HG03159 (cell line): Measurements from ENCODE around the gene SRP14.
A peak's percentile ranks its signal among the peaks of the same experiment; 100 is the strongest.

Source experiments
- ATAC-seq: cut with Tn5 transposase; IDR thresholded peaks from one replicate; pipeline ENCODE4 v1.9.1; 2021; ENCODE audit warnings: mild to moderate bottlenecking, moderate library complexity; ENCODE audit not compliant: unreplicated experiment

SRP14 gene

DNA sequence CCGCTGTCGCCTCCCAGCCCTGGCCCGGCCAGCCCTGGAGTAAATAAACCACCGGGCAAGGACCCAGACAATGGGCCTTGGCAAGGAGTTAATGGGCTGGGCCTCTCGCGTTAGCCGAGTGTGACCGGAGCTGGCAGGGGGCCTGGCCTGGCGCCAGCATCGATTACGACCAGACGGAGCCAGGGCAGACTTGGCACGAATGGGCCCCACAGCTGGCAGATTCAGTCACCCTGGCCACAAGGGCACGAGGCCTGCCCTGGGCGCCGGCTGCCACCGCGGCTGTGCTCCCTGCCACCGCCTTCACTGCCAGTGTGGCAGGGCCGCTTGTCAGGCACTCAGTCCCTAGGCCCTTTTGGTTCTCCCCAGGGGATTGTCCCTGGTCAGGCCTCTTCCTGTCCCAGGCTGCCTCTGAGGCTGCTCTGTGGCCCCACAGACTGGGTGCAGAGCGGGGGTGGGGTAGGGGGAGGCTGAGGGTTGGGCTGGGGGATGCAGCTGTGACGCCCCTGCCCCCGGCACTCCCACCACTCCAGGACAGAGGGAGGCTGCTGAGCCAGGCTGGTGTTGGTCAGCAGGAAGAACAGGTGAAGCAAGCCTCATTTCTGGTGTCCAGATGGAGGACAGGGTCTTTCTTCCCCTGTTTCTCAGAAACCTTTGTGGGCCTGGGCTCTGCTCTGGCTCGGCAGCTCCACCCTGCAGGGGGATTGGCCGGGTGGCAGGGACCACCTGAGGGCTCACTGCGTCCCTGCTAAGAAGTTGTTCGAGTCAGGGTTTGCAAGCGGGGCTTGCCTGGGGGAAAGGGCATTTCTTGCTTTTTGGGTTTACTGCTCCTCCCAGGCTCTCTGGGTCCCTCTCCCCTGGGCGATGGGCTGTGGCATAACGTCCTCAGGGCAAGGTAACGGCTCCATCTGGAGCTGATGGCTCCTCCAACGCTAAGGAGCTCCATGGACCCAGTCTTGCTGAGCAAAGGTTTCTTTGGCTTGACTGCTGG, 30.5 kb upstream of the SRP14 start:
- peak; percentile 38 for ATAC-seq

- no peak for ATAC-seq
Measured at GRCh38 chr15:40067921-40068624, 29.1 kb upstream of the SRP14 start.

DNA sequence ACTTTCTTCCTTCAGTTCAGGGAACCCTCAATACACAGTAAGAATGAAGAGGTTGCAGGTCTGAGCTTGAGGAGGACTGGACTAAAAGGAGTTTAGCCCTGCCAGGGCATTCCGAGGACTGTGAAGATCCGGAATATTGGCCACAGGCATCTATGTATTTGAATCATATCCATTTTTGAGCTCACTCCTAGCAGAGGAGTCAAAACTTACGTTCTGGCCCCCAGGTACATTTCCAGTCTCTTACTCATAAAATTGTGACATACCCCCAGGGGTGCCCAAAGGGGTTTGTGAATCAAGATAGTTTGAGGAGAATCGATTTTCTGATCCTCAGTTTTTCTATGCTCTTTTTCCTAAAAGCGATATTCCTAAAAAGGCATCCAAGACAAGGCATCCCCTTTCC, 27.6 kb upstream of the SRP14 start:
- no peak for ATAC-seq

- no peak for ATAC-seq
Measured at GRCh38 chr15:40065166-40065565, 26.2 kb upstream of the SRP14 start.

DNA sequence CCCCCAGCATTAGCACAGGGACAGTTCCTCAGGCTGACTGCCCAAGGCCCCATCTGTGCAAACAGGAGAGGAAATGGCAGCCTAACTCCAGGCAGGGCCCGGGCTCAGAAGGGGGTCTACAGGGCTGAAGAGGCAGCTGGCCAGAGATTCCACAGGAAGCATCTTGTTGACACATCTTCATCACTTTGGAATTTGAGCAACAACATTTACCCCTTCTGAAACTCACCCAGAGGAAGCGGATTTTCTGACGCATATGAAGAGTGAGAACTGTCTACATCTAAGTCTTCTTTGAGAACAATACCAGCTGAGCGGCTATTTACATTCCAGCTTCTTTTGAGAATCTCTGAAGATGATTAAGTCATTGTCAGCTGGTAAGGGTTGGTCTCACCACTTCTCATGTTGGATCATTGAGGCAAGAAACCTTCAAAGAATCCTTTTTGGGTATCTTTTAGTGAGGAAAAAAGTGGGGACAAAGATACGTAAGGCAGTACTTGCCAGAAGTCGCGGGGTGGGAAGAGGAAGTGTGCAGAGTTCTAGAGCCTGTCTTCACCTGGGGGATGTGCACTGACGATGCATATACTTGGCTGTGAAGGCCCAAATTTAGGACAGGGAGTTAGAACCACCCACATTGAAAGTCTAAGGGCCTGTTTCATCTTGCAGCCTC, 25.4 kb upstream of the SRP14 start:
- no peak for ATAC-seq

DNA sequence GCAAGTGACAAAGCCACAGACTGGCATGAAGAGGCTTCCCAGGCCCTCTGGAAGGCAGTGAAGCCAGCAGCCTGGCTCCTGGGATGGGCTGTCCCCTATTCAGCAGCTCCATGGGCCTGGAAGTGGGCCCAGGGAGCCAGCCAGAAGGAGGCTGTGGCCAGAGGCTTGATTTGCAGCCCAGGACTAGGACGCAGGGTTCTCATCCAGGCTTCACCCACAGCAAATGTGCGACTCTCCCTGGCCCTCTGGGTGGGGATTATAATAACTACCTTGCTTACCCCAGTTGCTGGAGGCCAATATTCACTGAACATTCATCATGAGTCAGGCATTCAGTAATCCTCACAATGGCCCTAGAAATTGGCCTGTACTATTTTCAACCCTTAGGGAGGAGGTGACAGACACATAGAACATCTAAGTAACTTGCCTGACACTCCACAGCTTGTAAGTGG, 24.6 kb upstream of the SRP14 start:
- no peak for ATAC-seq

GRCh38 chr15:40062816-40063562, 24.0 kb upstream of the SRP14 start:
- ATAC-seq, result no peak

GRCh38 chr15:40061212-40061901, 22.4 kb upstream of the SRP14 start:
- no peak for ATAC-seq

GRCh38 chr15:40060236-40060961, 21.4 kb upstream of the SRP14 start:
- no peak for ATAC-seq

GRCh38 chr15:40059821-40060220, 20.8 kb upstream of the SRP14 start:
- ATAC-seq, result no peak

- no peak for ATAC-seq
Measured at GRCh38 chr15:40058476-40059140, 19.6 kb upstream of the SRP14 start.

- no peak for ATAC-seq
Measured at GRCh38 chr15:40055576-40056293, 16.8 kb upstream of the SRP14 start.

DNA sequence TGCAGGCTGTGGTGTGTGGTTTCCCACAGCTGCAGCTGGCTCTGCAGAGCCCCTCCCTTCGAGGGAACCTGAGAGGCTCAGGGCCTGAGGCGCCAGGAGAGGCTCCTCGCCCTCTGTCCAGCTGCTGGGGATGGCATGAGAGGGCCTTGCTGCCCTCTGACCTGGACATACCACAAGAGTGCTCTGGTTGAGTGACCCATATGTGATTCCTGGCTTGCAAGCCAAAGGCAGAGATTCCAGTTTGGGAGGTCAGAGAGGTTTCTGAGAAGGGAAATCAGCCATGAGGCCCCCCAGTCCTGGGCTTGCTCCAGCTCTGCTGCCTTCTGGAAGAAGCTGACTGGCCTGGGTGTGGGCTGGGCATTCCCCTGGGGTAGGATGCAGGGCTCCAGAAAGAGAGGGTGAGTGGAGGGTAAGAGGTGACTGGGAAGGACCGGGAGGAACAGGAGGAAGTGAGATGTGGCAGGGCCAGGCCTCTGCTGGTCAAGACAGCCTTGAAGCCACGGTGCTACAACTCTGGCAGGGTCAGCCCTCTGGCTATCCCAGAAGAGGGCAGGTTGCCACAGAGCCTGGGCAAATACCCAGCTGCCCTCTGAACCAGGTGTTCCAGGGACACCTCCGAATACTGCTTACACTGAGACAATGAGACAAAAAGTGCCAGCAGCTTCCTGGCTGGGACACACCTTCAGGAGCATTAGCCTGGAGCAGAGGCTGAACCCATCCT, 16.0 kb upstream of the SRP14 start:
- ATAC-seq, result peak; percentile 58

DNA sequence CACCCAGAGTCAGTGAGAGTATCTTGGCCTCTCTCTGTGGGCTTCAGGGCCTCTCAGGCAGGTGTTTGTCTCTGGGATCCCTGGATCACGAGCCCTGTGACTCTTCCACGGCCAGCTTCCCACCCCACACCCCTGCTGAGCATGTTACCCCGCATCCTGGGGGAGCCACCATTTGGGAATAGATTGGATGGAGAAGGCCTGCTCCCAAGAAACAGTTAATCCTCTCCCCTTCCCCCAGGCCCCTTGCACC, 15.5 kb upstream of the SRP14 start:
- ATAC-seq, result peak; percentile 34

DNA sequence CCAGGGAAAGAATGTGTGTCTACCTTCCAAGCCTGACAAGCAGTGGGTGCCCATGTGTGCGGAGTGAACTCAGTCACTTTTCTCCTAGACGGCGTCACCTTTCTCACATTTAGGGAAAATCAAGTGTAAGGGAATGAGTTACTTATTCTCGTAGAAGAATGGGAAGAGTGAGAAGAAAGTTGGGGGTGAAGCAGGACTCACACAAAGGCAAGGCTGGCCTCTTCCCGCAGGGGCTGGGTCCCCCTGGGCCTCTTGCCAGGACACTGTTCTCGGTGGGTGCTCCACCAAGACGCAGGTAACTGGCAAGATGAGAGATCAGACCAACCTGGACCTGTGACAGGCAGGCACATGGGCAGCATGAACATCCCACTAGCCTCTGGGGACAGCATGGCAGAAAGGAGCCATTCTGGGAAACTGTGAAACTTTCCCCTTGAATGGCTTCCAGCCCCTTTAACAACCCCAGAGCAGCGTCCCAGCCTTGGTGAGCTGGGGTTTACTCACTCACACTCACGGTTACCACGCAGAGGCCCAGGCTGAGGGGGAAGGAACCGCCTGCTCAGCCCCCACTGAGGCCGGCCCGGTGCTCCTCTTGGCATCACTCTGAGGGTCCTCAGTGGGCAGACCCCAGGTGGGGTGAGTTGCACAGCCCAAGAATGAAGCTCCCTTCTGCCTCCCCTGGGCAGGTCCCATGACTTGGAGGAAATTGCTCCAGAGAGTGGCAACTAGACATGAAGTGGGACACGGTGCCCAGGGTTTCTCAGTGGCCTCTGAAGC, 15.0 kb upstream of the SRP14 start:
- peak; percentile 26 for ATAC-seq

DNA sequence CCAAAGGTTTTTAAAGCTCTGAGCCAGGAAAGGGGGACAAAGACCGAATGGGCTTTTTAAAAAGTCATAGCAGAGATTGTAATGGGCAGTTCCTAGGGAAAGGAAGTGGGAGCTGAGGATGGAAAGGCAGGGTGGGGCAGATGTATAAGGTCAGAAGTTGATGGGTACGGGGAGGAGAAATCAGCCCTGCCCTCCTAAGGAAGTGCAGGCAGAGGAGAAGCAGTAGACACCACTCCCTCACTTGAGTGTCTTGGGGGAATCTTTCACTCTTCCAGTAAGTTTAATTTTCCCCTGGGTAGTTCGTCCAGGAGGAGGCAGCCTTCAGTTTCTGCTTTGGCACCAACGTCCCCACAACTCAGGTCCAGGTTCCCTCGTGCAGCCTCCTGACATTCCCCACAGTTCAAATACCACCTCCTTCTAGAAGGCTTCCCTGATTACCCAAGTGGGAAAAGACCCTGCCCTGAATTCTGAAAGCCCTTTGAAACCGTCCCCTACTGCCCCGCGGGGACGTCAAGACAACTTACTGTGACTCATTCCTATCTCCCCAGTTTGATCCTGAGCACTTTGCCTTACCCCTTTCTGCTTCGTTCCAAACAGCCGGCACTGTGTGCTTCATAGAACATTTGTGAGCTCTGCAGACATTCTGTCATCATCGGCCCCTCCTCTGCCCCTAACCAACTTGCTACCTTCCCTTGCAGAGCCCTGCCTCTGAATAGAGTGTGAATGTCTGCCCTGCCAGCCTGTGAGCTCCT, 14.3 kb upstream of the SRP14 start:
- no peak for ATAC-seq
